ENCODE measurements around the gene RAD51B.
"Not testable (repeated sequence)": the region's sequence is repeated elsewhere in the genome, so short reads cannot be mapped to it uniquely, and the experiment has no call there.

Gene RAD51B

DNA sequence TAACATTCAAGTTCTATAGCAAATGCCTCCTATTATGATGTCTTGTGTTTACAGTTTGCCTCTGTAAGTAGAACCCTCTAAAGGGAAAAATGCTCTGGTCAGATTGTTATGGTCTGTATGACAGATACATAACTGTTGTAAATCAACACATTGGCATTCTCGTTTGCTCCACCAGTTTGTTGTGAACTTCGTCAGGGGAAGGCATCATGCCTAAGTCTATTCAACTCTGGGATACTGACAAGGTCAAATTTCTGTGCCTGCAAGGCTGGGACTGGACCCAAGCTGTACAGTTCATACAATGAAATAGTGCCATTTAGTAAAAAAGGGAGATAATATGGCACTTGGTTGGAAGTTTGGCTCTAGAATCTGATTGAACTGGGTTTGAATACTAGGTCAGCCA, 392.3 kb downstream of the RAD51B start:
- no peak for DNase-seq (ENCODE audit: low read depth)

DNA sequence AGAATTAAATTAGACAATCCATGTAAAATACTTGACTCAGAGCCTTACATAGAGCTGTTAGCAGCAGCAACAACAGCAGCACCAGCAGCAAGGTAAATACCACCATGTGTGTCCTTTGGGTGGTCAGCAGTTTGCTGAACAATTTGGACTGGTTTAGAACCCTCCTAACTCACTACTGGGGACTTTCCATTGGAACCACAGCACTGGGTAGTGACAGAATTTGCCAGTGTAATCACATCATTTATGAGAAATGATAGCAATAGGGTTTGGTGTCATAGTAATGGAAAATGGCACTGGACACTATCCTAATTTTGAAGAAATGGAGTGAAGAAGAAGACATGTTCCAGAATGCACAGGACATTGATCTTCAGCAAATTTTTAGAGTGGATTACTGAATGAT, 392.8 kb downstream of the RAD51B start:
- no peak for DNase-seq (ENCODE audit: low read depth)

DNA sequence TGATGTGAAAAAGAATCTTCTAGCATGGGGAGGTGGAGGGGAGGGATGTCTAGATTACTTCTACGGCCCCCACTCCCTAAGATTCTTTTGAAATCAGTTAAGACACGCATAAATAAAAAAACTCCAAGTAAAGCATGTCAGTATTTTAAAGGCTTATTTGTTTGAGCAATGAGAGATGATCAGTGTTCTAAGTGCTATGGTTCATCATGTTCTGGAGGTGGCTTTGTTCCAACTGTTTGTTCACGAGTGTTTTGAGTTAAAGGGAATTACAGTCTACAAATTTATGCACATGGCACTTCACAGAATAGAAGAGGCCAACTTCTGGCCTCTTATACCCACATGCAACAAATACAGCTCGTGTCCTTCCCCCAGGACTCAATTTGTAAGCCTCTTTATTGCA, 394.9 kb downstream of the RAD51B start:
- no peak for DNase-seq (ENCODE audit: low read depth)

DNA sequence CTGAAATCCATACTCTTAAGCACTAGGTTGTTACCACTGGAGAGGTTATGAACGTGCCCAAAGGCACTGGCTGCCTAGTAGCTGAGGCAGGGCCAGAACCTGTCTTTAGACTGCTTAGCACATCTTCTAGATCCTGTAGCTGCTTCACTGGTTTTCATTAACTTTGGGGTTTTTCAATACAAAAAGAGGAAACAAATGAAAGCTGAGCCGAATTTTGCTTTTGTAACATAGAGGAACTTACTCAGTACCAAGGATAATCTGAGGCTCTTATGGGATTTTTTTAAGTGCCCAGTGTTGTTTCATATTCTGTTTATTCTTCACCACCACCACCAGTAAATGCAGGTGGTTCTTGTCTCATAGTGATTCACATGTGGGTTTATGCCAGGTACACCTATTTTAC, 396.1 kb downstream of the RAD51B start:
- no peak for DNase-seq (ENCODE audit: low read depth)

DNA sequence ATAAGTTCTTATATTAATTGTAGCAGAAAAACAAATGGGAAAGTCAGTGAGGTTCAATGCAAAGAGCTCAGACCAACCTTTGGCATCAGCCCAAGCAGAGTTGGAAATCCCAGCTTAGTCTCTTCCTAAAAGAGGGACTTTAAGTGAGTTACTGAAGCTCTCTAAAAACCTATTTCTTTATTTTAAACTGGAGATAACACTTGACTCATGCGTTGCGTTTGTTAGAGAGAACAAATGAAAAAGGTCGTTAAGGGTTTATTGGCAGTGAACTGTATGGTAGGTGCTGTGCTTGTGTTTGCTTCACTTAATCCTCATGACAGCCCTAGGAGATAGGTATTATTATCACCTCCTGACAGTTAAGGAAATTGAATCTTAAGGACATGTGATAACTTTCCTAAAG, 396.5 kb downstream of the RAD51B start:
- DNase-seq (ENCODE audit: low read depth), result no peak

DNA sequence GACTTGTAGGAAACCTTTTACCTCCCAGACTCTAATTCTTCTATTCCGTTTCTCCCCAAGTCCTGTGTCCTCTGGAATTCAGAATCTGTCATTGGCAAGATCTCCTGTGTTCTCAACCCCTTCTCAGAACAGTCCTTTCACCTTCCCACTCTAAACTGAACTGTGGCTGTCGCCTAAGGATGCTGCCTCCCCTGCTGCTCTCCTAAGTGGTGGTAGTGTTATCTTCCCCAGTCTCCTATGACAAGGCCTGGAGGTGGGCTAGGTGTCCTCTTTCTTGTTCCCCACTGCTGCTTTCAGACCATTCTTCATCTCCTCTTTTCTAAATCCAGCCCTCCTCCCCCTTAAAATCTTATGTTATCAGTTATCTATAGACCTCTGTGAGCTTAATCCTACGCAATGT, 397.4 kb downstream of the RAD51B start:
- DNase-seq (ENCODE audit: low read depth), result no peak

DNA sequence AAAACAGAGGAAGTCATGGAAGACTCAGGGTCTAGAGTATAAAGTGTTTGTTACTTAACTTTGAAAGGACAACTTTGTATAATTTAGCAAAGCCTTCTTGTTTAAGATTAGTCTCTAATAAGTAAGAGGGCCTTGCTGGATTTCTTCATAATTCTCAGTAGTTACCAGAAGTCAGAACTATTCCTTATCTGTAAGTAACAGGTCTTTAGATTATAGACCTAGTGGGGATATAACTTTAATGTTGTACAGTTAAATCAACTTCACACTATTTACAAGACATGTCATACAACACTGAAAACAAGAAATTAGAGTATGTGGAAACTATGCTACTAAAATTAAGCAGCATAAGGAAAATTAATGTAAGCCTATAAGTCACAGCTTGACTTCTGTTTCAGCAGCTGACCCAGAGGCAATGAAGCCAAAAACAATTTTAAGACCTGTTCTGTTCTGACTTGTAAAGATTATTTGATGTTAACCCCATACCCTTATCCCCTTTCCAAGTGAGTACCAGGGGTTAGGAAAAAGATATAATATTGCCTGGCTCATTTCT, 398.3 kb downstream of the RAD51B start:
- DNase-seq (ENCODE audit: low read depth), result no peak

DNA sequence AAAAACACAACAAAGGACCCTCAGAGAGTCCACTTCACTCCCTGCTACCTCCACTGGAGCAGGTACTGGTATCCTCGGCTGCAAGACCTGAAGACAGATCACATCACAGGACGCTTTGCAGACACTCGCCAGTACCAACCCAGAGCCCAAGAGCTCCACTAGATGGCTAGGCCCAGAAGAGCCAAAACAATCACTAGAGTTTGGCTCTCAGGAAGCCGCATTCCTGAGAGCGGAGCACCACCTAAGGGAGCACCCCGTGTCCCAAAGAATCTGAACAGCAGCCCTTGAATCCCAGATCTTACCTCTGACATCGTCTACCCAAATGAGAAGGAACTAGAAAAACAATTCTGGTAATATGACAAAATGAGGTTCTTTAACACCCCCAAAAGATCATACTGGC, 399.8 kb downstream of the RAD51B start:
- no peak for DNase-seq (ENCODE audit: low read depth)

DNA sequence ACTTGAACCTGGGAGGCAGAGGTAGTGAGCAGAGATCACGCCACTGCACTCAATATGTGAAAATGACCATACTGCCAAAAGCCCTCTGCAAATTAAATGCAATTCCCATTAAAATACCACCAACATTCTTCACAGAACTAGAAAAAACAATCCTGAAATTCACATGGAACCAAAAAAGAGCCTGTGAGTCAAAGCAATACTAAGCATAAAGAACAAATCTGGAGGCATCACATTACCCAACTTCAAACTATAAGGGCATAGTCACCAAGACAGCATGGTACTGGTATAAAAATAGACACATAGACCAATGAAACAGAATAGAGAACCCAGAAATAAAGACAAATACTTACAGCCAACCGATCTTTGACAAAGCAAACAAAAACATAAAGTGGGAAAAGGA, 401.5 kb downstream of the RAD51B start:
- not testable (repeated sequence) for DNase-seq (ENCODE audit: low read depth)

DNA sequence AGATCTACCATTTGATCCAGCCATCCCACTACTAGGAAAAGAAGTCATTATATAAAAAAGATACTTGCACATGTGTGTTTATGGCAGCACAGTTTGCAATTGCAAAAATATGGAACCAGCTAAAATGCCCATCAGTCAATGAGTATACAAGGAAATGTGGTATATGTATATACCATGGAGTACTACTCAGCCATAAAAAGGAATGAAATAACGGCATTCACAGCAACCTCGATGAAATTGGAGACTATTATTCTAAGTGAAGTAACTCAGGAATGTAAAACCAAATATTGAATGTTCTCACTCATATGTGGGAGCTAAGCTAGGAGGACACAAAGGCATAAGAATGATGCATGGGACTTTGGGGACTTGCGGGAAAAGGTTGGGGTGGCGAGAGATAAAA, 402.6 kb downstream of the RAD51B start:
- no peak for DNase-seq (ENCODE audit: low read depth)

DNA sequence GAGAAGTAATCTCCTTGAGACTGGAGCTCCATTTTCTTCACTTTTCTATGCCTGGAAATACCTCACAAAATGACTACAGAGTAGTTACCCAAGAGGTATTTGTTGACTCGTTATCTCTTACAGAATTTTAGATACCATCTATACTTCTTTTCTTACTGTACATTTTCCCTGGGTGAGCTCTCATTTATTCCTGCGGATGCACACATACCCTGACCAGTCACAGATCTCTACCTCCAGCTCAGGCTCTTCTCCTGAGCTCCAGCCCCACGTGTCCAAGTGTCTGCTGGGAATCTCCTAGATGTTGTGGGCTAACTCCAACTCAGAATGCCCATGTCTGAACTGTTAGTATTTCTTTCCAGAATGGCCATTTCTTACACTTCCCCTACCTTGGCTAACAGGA, 403.1 kb downstream of the RAD51B start:
- no peak for DNase-seq (ENCODE audit: low read depth)

DNA sequence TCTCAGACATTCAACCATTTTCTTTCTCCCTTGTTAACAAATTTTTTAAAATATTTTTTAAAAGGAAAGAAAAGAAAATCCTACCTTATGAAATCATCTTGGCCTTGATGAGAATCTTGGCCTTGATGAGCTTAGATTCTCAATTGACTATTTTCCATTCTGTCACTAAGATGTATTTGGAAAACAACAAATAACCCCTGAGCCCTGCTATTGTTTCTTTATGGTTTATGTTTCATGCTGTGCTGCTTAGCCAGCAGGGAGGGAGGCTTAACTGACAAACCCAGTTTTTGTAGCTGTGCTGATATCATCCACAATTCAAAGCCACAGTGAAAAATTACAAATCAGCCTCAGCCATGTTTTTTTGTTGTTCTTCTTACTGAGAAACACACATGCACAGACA, 404.1 kb downstream of the RAD51B start:
- peak; percentile 23 for DNase-seq (ENCODE audit: low read depth)

DNA sequence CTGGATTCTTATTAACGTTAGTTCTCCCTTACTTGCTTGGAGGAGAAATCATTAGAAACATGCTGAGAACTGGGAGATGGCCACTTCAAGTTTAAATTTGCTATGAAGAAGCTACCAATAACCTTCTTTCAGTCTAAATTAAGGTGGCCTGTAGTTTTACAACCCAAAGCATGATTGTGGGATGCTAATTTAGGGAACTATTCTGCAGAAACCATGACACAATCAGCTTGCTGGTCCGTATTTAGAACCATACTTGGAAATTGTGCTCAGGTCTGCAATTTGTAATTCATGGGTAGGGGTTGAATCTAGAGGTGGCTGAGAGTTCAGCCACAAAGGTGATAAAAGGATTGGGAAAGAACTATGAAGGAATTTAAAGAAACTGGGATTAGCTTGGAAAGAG, 405.7 kb downstream of the RAD51B start:
- no peak for DNase-seq (ENCODE audit: low read depth)

DNA sequence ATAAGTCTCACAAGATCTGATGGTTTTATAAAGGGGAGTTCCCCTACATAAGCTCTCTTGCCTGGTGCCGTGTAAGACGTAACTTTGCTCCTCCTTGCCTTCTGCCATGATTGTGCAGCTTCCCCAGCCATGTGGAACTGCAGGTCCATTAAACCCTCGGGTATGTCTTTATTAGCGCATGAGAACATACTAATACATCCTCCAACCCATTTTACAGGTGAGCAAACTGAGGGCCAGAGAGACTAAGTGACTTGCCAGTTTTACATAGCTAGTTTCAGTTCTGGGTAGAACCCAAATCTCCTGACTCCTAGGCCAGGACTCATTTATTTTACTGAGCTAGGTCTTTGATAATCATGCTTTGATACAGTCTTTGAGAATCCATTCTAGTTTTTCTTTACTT, 406.9 kb downstream of the RAD51B start:
- no peak for DNase-seq (ENCODE audit: low read depth)

DNA sequence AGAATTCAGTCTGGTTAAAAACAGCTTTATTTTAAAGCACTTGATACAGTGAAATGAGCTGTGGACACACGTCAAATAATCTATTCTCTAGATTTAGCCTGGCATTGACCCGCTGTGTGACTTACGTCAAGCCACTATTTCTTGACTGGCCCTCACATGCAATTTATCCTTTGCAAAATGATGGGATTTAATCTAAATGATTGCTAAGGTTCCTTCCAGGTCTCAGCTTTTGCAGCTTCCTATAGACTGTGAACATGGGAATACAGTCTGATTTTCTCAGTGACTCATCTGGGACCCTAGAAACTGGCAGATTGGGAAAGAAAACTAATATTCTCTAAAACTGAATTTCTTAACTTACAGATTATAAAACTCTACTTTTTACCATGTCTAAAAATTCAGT, 409.1 kb downstream of the RAD51B start:
- DNase-seq (ENCODE audit: low read depth), result no peak

DNA sequence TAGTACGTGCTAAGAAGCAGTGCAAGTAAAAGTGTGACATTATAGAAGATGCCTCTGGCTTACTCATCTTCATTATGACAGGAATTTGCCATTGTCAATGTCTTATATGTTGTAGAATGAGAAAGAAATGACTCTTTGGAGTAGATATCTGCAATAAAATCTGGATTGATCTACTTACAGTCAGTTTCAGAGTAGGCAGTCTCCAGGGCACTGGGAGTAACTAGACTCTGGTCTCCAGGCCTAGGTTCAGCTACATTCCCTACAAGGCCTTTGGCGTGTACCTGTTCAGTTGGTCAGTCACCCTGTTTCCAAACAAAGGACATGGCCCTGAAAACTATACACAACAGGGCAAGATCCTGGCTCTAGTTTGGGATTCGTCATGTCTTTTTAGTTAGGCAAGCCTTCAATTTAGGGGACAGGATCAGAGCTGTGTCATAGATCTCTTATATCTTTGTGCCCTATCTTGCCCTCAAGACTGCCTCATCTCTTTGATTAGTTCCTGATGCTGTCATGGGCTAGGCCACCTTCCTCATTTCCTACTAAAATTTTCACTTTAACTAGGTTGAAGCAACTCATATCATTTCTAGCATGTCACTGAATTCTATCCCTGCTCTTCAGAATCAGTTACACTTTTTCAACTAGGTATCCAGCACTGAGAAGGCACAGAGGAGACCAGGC, 410.0 kb downstream of the RAD51B start:
- no peak for DNase-seq (ENCODE audit: low read depth)

DNA sequence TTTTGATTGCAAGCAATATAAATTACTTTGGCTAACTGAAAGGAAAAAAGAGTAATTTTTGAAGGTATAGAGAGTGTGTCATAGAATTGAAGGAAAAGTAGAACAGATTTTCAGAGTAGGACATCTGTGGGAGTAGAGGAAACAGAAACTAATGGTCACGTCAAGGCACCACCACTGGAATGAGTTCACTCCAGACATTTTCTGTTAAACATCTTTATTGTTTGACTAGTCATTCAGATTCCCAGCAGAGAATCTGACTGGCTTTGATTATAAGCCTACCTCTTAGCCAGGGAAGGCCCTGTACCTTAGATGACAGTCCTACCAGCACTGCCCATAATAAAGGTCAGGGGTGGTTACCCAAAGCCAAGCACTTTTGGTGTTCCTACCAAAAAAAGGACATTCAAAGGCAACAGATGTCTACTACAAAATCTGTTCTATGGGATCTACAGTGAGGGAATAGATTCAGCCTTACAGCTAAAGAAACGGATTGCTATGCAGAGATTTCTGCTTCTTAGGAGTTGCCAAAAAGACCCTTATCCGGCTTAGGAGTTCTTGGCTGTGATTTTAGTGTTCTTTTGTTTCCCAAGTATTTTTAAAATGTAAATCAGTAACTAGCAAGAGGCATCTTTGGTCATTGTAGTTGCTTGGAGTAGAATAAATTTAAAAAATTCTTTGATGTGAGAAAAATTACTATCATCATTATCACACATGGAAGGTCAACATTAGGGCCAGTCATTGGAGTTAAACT, 410.8 kb downstream of the RAD51B start:
- DNase-seq (ENCODE audit: low read depth), result no peak

DNA sequence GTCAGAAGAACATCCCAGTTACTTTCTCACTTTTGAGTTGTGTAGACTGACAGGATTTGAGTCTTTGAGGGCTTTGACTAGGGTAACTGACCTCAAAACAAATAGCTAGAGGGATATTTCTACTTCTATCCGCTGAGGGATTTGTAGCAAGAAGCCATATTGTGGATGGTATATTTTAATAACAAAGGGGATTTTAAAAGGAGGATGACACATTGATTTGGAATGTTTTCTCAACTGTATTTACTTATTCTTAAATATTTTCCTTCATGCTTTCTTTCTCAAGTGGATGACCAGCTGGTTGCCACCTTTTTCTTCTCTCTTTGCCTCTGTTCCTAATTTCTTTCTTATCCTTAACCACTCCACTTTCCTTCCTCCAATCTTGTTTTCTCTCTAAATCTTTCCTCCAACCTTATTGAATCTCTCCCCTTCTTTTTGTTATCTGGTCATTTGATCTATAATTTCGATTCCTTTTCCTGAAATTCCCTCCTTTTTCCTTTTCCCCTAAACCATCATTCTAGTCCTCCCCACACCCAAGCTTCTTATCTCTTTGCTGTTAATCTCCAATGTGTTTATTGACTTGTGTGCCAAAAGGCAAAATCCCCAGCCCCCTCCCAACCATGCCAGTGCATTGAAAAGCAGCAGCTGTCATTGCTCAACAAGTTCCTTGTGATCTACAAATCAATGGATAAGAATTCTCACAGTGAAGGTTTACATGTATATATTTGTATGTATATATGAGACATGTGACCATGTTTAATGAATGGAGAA, 411.6 kb downstream of the RAD51B start:
- peak; percentile 76 for DNase-seq (ENCODE audit: low read depth)

DNA sequence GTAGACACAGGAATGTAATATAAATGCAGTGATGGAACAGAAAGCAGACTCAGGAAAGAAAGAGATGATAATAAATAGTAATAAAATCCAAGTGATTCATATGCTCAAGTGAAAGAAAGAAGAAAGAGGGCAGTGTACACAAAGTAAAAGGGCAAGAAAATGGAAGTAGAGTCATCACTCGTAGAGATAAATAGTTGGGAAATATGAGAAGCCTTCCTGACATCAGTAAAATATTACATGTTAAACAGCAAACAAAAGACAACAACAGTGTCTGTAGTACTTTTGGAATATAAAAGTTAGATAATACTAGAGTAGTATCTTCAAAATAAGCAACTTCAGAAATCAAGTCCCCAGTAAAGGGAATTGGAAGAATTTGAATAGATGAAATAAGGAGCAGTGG, 412.3 kb downstream of the RAD51B start:
- DNase-seq (ENCODE audit: low read depth), result peak; percentile 75

DNA sequence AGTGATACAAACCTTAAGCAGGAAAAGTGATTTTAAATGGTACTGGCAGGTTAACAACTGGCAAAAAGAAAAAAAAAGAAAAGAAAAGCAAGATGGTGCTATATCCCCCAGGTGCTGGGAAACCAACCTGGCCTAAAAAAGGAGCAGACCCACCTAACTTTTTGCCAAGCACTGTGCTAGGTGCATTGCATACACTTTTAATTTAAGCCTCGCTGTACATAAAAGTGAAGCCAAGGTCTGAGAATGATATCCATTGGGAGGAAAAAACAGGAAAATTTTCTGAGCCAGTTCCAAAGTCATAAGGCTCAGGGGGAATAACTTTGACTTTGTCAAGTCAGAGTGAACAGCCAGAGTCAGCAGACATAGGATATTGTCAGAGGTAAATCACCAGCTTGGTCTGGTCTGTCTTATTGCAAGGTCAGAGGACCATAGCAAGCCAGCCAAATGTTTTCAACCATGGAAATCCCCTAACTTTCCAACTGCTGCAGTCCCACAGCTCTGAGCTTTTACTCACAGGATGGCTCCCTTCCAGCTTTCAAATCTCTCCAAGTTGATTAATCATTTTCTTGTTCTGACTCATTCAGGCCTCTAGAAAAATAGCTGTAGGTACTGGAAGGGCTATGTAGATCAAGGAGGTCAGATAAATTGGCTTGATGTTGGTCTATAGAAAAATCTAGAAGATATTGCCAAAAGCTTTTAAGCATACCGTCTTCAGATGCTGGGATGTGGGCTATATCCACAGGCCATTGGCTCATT, 412.9 kb downstream of the RAD51B start:
- peak; percentile 100 for DNase-seq (ENCODE audit: low read depth)

DNA sequence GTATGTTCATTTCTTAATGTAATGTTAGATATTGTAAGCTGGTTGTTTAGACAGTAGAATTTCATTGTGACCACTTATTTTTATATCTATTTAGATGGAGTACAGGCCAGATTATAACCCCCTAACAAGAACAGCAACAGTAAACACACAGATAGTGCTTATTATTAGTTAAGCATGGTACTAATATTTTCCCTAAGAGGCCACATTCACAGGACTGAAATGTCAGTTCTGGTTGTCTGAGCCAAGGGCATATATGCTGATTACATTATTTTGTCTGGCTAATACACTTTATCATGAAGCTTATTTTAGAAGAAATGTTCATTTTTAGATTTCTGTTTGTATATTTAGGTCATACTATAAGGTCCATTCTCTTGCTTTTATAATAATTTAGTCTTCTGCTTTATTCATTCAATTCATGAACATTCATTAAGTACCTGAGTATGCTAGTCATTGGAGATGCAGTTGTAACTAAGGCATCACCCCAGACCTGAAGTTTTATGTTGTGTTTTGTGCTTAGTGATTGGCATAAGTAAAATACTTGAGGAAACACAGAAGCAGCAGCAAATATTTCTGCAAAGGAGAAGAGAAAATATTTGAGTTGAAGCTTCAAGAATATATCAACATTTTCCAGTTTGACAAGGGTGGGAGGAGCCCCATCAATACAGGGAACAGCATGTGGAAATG, 413.7 kb downstream of the RAD51B start:
- DNase-seq (ENCODE audit: low read depth), result peak; percentile 52

Measured in iris pigment epithelial cell (primary cell).